Breast epithelium (tissue), 3 donors: ENCODE data around the gene B4GALT2.

Experiments
- POLR2AphosphoS5 ChIP-seq, 3 donors: sonication (generic); formaldehyde crosslinking; IDR thresholded peaks; one replicate each; pipeline ENCODE4 v1.6.1; 2017; ENCODE audit warnings: antibody characterized with exemption in 3 of 3
- TF ChIP-seq, protein P1 (sequence below), 3 donors: fragments of 450-650 bp; IDR thresholded peaks; one replicate each; pipeline ENCODE4 v1.5.1; 2016 to 2017; ENCODE audit warnings: antibody characterized with exemption in 3 of 3, mild to moderate bottlenecking in 3 of 3, moderate library complexity in 3 of 3

DNA sequence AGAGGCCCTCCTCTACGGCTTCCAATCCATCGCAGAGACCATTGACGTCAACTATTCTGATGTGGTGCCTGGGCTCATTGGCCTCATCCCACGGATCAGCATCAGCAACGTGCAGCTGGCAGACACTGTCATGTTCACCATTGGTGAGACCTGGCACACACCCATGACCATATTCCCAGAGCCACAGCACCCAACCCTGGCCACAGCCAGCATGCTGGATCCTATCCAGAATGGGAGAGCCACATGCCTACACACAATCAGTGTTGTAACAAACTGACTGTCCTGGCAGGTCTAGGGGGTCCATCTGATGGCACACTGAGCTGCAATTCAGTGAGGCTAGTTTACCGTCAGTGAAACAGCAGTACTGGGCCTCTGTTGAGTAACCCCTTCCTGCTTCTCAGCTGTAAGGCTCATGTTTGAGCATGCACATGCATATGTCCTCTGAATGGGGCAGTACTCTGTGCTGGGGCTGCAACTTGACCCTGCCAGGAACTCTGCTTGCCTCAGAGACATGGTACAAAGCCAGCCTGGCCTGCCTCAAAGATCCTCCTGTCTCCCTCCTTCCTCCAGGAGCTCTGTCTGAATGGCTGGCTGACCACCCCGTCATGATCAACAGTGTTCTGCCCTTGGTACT, 21.5 kb upstream of the B4GALT2 start:
- no peak for TF ChIP-seq POLR2AphosphoS5 (IDR thresholded peaks at IDR 0.05)
- TF ChIP-seq, protein P1, sequence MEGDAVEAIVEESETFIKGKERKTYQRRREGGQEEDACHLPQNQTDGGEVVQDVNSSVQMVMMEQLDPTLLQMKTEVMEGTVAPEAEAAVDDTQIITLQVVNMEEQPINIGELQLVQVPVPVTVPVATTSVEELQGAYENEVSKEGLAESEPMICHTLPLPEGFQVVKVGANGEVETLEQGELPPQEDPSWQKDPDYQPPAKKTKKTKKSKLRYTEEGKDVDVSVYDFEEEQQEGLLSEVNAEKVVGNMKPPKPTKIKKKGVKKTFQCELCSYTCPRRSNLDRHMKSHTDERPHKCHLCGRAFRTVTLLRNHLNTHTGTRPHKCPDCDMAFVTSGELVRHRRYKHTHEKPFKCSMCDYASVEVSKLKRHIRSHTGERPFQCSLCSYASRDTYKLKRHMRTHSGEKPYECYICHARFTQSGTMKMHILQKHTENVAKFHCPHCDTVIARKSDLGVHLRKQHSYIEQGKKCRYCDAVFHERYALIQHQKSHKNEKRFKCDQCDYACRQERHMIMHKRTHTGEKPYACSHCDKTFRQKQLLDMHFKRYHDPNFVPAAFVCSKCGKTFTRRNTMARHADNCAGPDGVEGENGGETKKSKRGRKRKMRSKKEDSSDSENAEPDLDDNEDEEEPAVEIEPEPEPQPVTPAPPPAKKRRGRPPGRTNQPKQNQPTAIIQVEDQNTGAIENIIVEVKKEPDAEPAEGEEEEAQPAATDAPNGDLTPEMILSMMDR (IDR thresholded peaks at IDR 0.05), result no peak
